ENCODE measurements around the gene ZBTB7C.
"Not testable (repeated sequence)": the region's sequence is repeated elsewhere in the genome, so short reads cannot be mapped to it uniquely, and the experiment has no call there.

Gene ZBTB7C

GRCh38 chr18:48408727-48409590, at the start of gene ZBTB7C:
Gene ZBTB7C (minus strand): TSS chr18:48409383.
- H3K36me3 Mint-ChIP-seq: no peaks in the 10 kb centered on the region
- H3K27ac Mint-ChIP-seq: no peak within 1 kb of the TSS
- no peaks in the 10 kb centered on the region for H3K9me3 Mint-ChIP-seq
- DNase-seq (ENCODE audit: low spot score in 2 of 2): peak; percentile 5 to 54
- H3K4me1 Mint-ChIP-seq: peaks cover 15% of the 10 kb centered on the region
- ATAC-seq: peak; percentile 50
- H3K4me3 Mint-ChIP-seq: peak within 1 kb of the TSS; percentile 58

- Mint-ChIP-seq H3K27ac (no peak overlapping the region), H3K4me1 (peaks cover 19% of the 10 kb centered on the region), H3K36me3 (no peaks in the 10 kb centered on the region), H3K4me3 (no peak overlapping the region), H3K9me3 (no peaks in the 10 kb centered on the region)
- ATAC-seq: no peak
- no peak for DNase-seq (ENCODE audit: low spot score in 2 of 2)
These were observed 47.7 kb upstream of the ZBTB7C start for GRCh38 chr18:48456838-48457237.

GRCh38 chr18:48455555-48456478, 46.6 kb upstream of the ZBTB7C start:
- peak; percentile 86 for ATAC-seq

GRCh38 chr18:48454261-48454757, 45.1 kb upstream of the ZBTB7C start:
- DNase-seq (ENCODE audit: low spot score in 2 of 2) (no peak), ATAC-seq (no peak)
- no peak overlapping the region for H3K27ac Mint-ChIP-seq
- no peaks in the 10 kb centered on the region for H3K36me3 Mint-ChIP-seq
- H3K4me3 Mint-ChIP-seq: no peak overlapping the region
- peaks cover 19% of the 10 kb centered on the region for H3K4me1 Mint-ChIP-seq
- no peaks in the 10 kb centered on the region for H3K9me3 Mint-ChIP-seq

More at GRCh38 chr18:48455555-48456478, 46.6 kb upstream of the ZBTB7C start:
- Mint-ChIP-seq H3K4me1 (peaks cover 19% of the 10 kb centered on the region), H3K4me3 (no peak overlapping the region), H3K9me3 (no peaks in the 10 kb centered on the region), H3K36me3 (no peaks in the 10 kb centered on the region), H3K27ac (no peak overlapping the region)
- DNase-seq (ENCODE audit: low spot score in 2 of 2): peak in 1 of 2 donors; percentile 9

DNA sequence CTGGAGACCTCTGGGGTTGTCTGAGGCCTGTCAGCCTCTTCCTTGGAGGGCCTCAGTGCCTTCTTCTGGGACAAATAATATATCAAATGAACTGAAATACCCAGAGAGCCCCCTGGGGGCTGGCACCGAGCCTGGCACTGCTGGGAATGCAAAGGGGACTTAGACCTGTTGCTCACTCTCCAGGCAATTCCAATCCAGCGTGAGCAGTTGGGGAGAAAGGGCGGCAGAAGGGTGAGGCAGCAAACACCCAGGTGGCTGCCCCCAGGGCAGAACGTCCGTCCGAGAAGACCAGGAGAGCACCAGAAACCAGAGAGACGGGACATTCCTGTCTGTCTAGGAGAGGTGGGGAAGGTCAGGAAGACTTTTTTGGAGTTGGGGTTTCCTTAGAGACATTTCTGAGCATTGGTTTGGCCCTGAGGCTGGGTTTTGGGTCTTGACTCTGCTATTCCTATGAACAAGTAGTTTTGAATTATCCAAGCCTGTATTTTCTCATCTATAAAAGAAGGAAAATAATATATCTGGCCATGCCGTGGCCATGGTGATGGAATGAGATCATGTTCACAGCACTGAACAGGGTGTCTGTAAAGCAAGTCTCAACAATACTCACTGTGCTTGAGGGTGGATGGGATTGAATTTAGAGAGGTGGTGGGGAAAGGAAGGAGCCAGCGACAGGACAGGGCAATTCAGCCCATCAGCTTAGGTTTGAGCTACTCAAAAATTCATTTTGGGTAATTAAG, 44.3 kb upstream of the ZBTB7C start:
- ATAC-seq: no peak
- DNase-seq (ENCODE audit: low spot score in 2 of 2): no peak
- Mint-ChIP-seq H3K4me1 (peaks cover 19% of the 10 kb centered on the region), H3K36me3 (no peaks in the 10 kb centered on the region), H3K4me3 (no peak overlapping the region), H3K9me3 (no peaks in the 10 kb centered on the region), H3K27ac (no peak overlapping the region)

GRCh38 chr18:48452861-48453323, 43.7 kb upstream of the ZBTB7C start:
- H3K9me3 Mint-ChIP-seq: no peaks in the 10 kb centered on the region
- no peaks in the 10 kb centered on the region for H3K36me3 Mint-ChIP-seq
- DNase-seq (ENCODE audit: low spot score in 2 of 2): no peak
- H3K4me1 Mint-ChIP-seq: peaks cover 19% of the 10 kb centered on the region
- no peak overlapping the region for H3K4me3 Mint-ChIP-seq
- peak overlapping the region; percentile 5 for H3K27ac Mint-ChIP-seq
- ATAC-seq: no peak

GRCh38 chr18:48450685-48451084, 41.5 kb upstream of the ZBTB7C start:
- H3K36me3 Mint-ChIP-seq: no peaks in the 10 kb centered on the region
- ATAC-seq (no peak), DNase-seq (ENCODE audit: low spot score in 2 of 2) (no peak)
- H3K4me1 Mint-ChIP-seq: peaks cover 5% of the 10 kb centered on the region
- H3K27ac Mint-ChIP-seq: no peak overlapping the region
- H3K4me3 Mint-ChIP-seq: no peak overlapping the region
- no peaks in the 10 kb centered on the region for H3K9me3 Mint-ChIP-seq

- Mint-ChIP-seq H3K27ac (no peak overlapping the region), H3K9me3 (no peaks in the 10 kb centered on the region), H3K36me3 (no peaks in the 10 kb centered on the region), H3K4me3 (no peak overlapping the region), H3K4me1 (no peaks in the 10 kb centered on the region)
- DNase-seq (ENCODE audit: low spot score in 2 of 2): peak; percentile 38 to 74
- peak; percentile 76 for ATAC-seq
These were observed 37.5 kb upstream of the ZBTB7C start for GRCh38 chr18:48446582-48447225.

- peak; percentile 64 to 81 for DNase-seq (ENCODE audit: low spot score in 2 of 2)
- Mint-ChIP-seq H3K4me3 (no peak overlapping the region), H3K4me1 (no peaks in the 10 kb centered on the region), H3K27ac (no peak overlapping the region), H3K36me3 (no peaks in the 10 kb centered on the region), H3K9me3 (no peaks in the 10 kb centered on the region)
- ATAC-seq: peak; percentile 69
These were observed 36.4 kb upstream of the ZBTB7C start for GRCh38 chr18:48445540-48445939.

GRCh38 chr18:48442761-48443160, 33.6 kb upstream of the ZBTB7C start:
- H3K4me1 Mint-ChIP-seq: no peaks in the 10 kb centered on the region
- ATAC-seq (no peak), DNase-seq (ENCODE audit: low spot score in 2 of 2) (no peak)

DNA sequence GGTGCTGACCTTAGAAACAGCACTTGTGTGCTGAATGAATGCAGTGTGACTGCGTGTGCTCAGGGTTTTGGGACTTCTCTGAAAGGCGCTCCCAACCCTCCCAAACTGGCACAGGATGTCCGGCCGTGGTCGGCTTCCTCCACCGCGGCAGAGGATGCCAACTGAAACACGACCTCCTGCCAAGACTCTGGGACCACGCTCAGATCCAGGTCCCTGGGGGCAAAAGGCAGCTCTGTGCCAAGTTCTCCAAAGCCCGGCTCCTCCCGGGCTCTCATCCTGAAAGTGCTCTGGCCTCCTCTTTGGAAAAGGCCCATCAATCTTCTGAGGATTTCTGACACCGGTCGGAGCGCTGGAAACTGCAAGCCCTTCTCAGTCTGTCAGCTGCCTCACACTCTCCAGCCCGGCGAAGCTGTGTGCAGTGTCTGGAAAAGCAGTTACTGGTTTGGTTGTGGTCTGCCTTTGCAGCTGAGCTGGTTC, 32.3 kb upstream of the ZBTB7C start:
- ATAC-seq (no peak), DNase-seq (ENCODE audit: low spot score in 2 of 2) (no peak)
- H3K27ac Mint-ChIP-seq: no peak overlapping the region
- H3K4me3 Mint-ChIP-seq: no peak overlapping the region
- H3K9me3 Mint-ChIP-seq: no peaks in the 10 kb centered on the region
- H3K36me3 Mint-ChIP-seq: no peaks in the 10 kb centered on the region
- H3K4me1 Mint-ChIP-seq: no peaks in the 10 kb centered on the region

More at GRCh38 chr18:48442761-48443160, 33.6 kb upstream of the ZBTB7C start:
- Mint-ChIP-seq H3K4me3 (no peak overlapping the region), H3K9me3 (no peaks in the 10 kb centered on the region), H3K27ac (no peak overlapping the region), H3K36me3 (no peaks in the 10 kb centered on the region)

DNA sequence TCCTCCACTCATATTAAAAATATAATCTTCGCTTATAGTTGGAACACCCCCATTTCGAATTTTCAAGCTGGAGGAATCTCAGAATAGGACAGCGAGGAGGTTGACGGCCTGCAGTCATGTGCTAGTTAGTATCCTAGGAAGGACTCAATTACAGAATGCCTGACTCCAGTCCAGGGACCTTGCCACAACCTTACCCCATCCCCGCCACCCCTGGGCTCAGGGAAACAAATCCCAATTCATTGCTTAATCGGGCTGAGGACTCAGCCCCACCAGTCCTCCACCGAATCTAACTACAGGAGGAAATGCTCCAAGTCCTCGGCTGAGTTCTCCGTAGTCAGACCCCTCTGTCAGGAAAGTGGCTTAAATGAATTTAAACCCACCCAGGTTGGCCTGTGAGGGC, 31.7 kb upstream of the ZBTB7C start:
- no peak for DNase-seq (ENCODE audit: low spot score in 2 of 2)
- Mint-ChIP-seq H3K4me3 (no peak overlapping the region), H3K36me3 (no peaks in the 10 kb centered on the region), H3K9me3 (no peaks in the 10 kb centered on the region), H3K4me1 (no peaks in the 10 kb centered on the region), H3K27ac (no peak overlapping the region)
- ATAC-seq: no peak

DNA sequence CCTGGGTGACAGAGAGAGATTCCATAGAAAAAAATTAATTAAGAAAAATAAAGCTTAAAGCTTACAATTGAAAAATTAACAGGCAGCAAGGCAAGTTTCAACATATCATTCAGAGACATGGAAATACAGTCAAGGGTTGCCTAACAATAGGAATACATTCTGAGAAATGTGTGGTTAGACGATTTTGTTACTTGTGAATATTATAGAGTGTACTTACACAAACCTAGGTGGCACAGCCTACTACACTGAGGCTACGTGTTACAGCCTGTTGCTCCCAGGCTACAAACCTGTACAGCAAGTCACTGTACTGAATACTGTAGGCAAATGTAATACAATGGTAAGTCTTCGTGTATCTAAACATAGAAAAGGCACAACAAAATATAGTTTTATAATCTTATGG, 27.7 kb upstream of the ZBTB7C start:
- H3K36me3 Mint-ChIP-seq: no peaks in the 10 kb centered on the region
- H3K4me3 Mint-ChIP-seq: no peak overlapping the region
- no peaks in the 10 kb centered on the region for H3K9me3 Mint-ChIP-seq
- no peak overlapping the region for H3K27ac Mint-ChIP-seq
- no peak for ATAC-seq
- DNase-seq (ENCODE audit: low spot score in 2 of 2): no peak
- H3K4me1 Mint-ChIP-seq: no peaks in the 10 kb centered on the region

GRCh38 chr18:48434382-48434781, 25.2 kb upstream of the ZBTB7C start:
- ATAC-seq; H3K36me3 Mint-ChIP-seq; H3K4me1 Mint-ChIP-seq; H3K4me3 Mint-ChIP-seq; DNase-seq (ENCODE audit: low spot score in 2 of 2); H3K27ac Mint-ChIP-seq; H3K9me3 Mint-ChIP-seq: not testable (repeated sequence)

Measured in stimulated activated effector memory CD8-positive, alpha-beta T cell treated with anti-CD3 and anti-CD28 coated beads, Interleukin-12 subunit alpha, Interleukin-12 subunit beta, amount 100 ng/mL, for 72 hours (primary cell).